NCI-H446 (cell line): ENCODE measurements around the gene BICD1.
"Not testable (repeated sequence)": the region's sequence is repeated elsewhere in the genome, so short reads cannot be mapped to it uniquely, and the experiment has no call there.

Experiments
- DNase-seq, 2 experiments: peaks; one replicate each; lab custom pipeline; 2025; lab: John Stamatoyannopoulos, UW

The BICD1 gene

DNA sequence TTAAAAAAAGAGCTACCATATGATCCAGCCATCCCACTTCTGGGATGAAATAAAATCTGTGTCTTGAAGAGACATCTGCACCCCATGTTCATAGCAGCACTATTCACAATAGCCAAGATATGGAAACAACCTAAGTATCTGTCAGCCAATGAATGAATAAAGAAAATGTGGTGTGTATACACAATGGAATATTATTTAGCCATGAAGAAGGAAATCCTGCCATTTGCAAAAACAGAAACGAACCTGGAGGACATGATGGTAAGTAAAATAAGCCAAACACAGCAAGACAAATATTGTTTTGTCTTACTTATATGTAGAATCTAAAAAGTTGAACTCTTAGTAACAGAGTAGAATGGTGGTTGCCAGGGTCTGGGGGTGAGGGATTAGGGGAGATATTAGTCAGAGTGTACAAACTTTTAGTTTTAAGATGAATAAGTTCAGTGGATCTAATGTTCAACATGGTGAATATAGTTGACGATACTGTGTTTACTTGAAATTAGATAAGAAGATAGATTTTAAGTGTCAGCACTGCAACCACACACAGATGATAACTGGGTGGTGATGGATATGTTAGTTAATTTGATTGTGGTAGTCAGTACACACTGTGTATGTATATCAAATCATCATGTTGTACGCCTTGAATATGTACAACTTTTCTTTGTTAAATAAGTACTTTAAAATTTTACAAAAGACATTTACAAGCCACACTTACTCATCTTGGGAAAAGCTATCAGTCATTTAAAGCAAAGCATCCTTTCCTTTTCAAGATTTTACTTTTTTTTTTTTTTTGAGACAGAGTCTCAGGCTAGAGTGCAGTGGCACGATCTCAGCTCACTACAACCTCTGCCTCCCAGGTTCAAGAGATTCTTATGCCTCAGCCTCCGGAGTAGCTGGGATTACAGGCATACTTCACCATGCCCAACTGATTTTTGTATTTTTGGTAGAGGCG is 89.9 kb downstream of the BICD1 start:
- no peak for DNase-seq

DNA sequence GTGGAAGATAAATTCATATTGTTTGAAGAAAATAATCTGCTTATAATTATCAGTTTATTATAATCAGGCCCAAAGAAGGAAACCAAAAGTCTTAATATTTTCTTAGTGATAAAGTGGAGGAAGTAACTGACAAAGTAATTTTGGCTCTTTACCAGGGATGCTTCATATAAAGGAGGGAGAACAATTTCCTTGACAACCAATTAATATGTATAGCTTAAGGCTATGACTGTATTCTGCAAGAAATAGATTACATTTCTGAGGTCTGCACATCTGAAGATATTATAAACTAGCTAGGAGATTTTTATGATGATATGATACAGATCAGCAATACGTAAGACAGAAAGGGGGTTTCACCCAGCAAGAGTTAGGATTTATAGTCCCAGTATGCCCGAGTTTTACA is 90.8 kb downstream of the BICD1 start:
- no peak for DNase-seq

DNA sequence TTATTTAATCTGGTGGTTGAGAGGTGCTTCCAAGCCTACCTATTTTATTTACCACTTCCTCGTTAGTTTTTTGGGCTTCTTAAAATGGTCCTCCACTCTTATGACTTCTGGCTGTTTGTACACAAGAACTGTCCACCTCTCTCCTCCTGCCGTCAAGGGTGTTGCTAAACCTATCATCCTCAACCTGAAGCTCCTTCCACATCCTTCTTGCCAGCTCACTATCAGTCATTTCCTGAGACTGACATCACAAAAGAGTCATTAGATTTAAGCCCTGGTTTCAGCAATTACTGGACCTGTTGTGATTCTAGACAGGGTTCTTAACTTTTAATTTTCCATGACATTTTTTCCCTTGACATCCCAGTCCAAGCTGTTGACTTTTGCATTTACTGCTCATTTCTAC is 91.9 kb downstream of the BICD1 start:
- no peak for DNase-seq

DNA sequence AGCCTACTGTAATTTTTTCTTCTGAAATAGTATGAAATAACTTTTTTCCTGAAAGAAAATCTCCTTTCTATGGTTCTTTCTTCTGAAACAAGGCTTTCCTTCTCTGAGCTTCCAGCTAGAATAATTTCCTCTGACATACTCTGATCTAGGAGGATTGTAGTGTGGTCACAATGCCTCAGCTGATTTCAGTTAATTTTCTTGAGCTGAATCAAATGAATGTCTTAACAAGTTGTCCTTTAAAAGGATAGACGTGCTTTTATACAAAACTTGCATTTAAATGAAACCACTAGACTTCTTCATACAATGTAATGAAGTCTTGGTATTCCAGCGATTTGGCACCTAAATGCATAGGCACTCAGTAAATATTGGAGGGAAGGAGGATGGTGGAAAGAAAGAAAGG is 94.4 kb downstream of the BICD1 start:
- DNase-seq = no peak

DNA sequence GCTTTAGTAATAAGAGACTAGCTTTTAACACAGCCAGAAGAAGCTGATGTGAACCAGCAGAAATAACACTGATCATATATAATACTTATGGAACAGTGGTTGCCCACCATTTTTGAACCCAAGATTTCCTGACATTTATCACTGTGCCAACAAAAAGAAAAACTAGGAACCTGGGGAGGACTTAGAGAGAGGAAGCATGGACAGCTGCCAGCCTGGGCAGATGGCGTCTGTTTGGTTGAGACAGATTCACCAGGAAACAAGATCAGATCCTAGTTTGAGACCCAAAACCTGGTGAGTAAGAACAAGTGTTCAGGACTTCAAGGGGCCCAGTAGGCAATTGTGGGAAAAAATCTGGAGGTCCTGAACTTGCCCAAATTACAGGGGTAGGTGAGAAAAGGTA is 95.3 kb downstream of the BICD1 start:
- peak; percentile 86 to 94 for DNase-seq

DNA sequence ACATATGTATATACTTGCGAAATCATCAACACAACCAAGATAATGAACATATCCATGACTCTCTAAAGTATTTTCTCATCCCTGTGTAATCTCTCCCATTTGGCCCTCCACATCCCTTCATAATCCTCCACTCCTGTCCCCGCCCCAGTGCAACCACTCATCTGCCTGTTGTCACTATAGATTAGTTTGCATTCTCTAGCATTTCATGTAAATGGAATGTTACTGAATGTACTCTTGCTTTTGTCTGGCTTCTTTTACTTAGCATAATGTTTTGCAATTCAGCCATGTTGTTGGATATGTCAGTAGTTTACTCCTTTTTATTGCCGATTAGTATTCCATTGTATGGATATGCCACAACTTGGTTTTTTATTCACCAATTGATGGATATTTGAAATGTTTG is 99.1 kb downstream of the BICD1 start:
- no peak for DNase-seq

DNA sequence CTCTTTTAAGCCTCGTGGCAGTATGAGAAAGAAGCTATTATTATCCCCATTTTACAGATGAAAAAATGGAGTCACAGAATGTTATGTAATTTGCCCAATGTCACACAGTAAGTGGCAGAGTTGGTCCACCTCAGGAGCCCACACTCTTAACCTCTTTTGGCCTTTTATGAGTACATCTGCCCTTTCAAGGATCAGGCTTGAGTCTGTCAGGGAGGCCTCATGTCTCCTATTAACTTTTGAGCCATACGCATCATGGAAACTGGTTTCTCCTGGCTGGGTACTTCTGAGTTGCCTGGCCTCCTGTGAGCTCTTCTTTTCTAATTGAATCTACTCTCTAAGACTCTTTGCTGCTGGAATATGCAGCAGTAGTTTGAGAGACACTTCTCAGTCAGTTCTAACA is 101.7 kb downstream of the BICD1 start:
- no peak for DNase-seq

DNA sequence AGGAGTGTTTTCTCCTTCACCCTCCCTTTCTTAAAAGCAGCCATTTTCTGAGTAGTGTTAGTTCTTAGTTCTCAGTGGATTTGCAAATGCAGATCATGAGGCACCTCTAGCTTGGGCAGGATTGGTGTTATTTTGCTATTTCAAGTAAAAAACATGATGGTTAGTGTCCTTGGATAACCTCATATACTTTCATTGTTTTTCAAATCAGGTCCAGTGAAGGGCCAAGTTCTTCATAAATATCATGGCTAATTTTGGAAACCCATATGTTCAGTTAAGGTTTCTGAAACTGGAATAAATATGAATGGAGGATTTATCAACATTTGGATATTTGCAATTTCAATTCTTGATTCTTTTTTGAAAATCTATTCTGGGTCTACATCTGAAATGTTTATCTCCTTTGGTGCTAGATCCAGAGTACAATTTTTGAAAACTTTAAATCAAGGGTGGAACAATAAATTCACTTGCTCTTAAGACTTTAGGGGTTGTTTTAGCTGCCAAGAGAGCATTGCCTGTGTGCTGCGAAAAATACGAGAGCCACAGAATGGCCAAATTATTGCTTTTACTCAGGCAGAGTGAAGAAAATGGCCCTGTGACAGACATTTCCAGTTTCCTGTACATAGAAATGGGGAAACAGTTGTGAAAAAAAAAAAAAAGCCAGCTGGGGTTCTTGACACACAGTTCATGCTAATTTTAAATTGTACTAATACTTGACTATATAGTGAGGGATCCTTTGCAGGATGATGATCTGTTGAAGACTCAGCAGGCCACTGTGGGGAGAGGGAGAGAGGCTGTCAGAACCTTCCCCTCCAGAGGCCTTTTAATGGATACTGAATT is 104.6 kb downstream of the BICD1 start:
- DNase-seq = peak; percentile 53 to 67

DNA sequence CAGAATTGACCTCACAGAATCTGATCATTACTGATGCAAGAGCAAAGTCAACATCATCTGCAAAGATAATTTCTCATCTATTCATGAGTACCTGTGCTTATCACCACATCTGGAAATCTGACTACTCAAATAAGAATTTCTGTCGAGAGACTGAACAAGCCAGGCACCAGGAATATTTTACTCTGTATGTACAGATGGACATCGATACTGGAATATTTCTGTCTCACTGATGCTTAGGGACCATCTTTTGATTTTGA is 105.2 kb downstream of the BICD1 start:
- peak in 1 of 2 experiments; percentile 29 for DNase-seq

DNA sequence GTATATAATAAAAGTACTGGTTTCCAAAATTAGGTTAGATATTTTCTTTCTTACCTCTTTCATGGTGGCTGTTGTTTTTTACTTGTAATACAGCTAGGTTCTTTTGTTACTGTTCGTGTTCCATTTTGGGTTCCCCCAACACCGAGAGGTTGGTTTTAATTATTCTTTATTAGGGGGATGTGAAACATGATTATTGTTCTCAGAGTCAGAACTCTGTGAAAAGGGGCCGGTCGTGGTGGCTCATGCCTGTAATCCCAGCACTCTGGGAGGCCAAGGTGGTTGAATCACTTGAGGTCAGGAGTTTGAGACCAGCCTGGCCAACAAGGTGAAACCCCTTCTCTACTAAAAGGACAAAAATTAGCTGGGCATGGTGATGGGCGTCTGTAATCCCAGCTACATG is 108.1 kb downstream of the BICD1 start:
- DNase-seq = no peak

DNA sequence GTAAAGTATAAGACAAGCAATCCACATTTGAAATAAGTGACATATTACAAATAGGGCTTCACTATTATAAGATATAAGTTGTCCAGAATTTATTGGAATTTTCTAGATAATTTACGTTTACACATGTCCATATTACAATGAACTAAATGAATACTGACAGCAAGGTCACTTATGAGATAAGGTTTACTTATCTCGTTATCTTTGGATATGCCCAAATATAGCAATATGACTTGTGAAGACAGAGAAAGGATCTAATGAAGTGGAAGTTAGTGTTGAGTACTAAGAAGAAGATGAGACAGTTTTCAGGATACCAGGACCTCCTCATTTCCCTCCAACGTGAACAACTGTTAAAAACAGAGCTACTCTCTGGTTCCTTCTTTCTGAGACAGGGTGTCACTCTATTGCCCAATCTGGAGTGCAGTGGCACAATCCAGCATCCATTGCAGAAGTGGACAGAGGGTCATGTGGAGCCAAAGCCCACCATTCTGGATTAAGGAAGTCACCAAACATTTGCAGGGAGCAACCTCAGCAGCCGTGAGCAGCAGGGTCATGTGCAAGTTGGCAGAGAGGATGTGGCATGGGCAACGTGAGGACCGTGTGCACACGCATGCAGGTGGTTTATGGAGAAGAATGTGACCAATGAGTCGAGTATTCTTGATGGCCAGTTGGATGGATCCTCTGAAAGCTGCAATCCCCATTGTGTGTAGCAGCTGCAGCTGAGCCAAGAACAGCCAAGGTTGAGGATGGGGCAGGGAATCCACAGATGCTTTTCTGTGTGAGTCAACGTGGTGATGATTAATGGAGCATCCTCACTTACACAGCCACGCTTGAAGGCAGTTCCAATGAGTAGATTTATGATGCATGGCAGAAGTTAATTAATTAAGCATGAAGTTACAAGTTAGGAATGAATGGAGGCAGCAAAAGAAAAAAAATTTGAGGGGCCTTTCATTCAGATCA is 111.0 kb downstream of the BICD1 start:
- DNase-seq = peak; percentile 81 to 92

DNA sequence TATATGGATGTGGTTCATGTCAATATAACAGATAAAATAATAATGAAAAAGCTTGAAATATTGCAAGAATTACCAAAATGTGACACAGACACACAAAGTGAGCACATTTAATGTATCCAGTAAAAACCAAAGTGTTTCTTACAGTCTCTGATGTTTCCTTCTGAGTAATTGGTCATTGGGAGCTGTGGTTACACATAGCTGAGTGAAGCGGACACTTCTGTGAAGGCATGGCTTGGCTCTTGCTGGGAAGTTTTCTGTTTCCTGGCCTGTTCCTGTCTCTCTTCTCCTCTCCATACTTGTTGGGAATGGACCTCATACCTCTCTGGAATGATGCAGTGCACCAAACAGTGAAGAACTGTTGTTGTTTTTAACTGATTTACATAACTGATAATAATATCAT is 117.3 kb downstream of the BICD1 start:
- no peak for DNase-seq

DNA sequence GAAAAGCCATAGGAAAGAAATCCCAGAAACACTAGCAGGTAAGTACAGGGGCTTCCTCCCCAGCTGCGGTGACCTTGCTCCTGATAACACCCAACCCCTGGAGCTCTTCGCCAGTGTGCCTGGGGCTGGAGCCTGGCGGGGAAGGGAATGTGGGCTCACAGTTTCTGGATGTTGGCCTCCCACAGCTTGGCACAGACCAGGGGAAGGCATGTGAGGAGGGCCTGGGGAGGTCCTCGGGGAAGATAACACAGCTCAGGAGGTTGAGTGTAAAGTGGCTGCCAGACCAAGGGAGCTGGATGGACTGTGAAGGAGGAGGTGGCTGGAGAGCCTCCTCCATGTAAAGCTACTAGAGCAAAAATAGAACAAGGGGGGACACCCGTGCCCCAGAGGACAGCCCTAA is 120.1 kb downstream of the BICD1 start:
- DNase-seq = no peak

DNA sequence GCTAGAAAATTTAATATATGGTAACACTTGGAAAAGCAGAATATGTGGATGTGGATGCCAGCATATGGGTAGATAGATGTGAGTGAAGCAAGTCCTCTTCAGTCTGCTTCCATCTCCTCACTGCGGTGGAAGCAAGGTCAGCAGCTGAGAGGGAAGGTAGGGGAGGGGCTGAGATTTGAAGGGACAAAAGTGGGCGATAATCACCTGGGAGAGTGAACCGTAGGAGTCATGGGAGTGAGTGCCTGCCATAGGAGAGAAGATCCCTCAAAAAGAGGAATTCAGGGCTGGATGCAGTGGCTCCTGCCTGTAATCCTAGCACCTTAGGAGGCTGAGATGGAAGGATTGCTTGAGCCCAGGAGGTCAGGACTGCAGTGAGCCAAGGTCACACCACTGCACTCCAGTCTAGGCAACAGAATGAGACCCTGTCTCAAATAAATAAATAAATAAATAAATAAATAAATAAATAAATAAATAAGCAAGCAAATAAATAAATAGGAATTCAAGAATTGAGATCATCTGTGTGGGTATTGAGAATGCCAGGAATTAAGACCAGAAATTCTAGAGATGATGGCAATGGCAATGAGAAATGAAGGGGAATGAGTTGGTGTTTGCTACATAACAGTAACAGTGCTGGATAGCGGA is 123.4 kb downstream of the BICD1 start:
- DNase-seq = no peak

DNA sequence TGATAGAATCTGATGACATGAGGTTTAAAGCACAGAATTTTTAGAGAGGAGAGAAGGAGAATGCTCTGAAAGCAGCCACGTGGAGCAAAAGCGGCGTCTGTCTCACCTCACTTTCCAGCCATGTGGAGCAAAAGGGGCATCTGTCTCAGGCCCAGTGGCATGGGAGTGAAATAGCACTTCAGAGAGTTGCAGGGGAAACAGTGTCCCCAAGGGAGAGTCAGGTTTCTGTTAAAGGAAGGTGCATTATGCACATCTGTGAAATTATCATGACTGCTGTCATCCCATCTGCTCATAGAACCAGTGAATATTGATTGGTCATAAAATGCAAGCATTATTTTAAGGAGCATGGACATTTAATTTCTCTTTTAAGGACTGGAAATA is 124.0 kb downstream of the BICD1 start:
- peak; percentile 29 to 80 for DNase-seq

DNA sequence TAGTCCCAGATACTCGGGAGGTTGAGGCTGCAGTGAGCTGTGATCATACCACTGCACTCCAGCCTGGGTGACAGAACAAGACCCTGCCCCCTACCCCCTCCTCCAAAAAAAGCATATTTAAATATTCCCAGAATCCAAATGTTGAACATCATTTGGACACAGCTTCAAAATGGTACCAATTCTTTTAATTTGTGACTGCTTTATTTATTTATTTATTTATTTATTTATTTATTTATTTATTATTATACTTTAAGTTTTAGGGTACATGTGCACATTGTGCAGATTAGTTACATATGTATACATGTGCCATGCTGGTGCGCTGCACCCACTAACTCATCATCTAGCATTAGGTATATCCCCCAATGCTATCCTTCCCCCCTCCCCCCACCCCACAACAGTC is 124.7 kb downstream of the BICD1 start:
- not testable (repeated sequence) for DNase-seq

DNA sequence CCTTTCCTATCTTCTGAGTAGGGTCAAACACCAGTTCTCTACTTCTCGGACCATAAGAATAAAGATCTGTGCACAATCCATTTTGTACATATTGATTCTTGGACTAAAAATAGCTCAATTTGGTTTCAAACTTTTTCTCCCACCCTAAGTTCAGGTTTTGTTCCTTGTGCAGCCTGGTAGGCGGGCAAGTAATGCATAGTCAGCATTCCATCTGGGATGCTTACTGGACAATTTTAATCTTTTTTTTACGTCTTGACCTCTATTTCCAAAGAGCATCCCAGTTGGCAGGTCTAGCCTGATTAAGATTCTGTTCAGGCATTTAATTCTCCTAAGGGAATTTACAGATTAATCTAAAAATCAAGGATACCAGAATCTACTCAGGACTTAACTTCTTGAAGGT is 126.9 kb downstream of the BICD1 start:
- DNase-seq = no peak

DNA sequence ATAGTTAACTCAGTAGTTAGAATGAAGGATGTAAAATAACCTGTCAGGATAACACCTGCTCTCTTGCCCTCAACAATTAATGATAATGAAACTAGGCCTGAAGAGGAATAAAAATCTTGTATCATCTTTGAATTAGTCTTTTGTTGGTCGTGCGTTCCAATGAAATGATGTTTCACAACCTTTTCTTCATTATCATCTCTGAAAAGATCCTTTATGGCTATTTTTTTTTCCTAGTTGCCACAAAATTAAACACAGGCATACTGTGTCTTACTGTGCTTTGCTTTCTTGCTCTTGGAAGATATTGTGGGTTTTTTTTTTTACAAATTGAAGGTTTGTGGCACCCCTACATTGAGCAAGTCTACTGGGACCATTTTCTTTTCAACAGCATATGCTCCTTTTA is 128.6 kb downstream of the BICD1 start:
- DNase-seq = no peak

DNA sequence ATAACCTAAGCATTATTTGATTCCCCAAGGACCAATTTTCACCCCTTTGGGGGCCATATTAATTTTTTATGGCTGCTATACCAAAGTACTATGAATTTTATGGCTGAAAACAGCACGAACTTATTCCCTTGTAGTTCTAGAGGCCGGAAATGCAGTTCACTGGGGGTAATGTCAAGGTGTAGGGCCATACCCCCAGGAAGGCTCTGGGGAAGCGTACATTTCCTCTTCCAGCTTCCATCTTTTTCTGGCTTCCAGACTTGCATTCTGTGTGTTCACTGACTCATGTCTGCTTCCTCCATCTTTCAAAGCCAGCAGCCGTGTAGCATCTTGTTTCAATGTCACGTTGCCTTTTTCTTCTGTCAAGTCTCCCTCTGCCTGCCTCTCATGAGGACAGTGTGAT is 133.5 kb downstream of the BICD1 start:
- no peak for DNase-seq

DNA sequence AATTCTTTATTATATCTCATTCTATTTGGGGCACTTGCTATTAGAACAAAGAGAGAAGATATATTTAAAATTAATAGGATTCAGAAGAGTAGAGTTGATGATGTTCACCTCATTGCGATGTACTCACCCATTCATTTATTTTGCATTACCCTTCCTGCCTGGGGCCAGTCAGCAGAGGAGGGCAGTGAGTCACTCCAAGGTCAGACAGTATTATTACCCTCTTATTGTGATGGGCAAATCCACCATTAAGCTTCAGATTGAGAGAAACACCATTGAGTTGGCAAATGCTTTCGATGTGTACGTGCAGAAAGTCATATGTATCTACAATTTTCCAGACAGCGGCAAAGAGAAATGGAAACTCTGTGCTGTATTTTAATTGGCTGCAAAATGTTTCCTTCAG is 134.2 kb downstream of the BICD1 start:
- no peak for DNase-seq

DNA sequence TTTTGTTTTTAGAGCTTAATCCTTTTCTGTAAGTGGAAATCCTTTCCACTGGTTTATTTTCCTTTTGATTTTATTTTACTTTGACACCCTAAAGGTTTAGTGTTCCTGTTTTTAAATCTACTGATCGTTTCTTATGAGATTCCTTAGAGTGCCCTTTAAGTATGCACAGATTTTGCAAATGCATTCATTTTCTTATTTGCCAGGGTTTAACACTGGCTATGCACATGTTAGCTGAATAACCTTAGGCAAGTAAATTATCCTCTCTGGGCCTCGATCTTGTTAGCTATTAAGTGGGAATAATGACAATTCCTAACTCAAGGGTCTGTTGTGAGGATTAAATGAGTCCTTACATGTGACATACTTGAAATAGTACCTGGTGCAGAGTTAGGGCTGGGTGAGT is 136.0 kb downstream of the BICD1 start:
- no peak for DNase-seq
